Left kidney (tissue), 2 donors: ENCODE data around the gene FGF1. TPM values are rescaled to one million over a fixed set of nuclear protein-coding genes. Genes with fewer than 3 reads are reported as not detected.

Experiments
- DNase-seq: peaks from one replicate; pipeline ENCODE4 v3.0.0-alpha.2; 2013
- polyA plus RNA-seq: library from polyadenylated mRNA; unstranded; fragments of 120-200 nt; gene quantifications from one replicate; pipeline ENCODE4 v1.2.1, GENCODE V29; 2013; ENCODE audit not compliant: insufficient read length

FGF1 gene
- polyA plus RNA-seq, 1 donor: 17.4 TPM

GRCh38 chr5:142697356-142698255 is 11.7 kb upstream of the FGF1 start:
- no peak for DNase-seq

- no peak for DNase-seq
Measured at GRCh38 chr5:142696379-142696778, 10.5 kb upstream of the FGF1 start.

GRCh38 chr5:142694092-142694856 is 8.4 kb upstream of the FGF1 start:
- DNase-seq: no peak

- DNase-seq: no peak
Measured at GRCh38 chr5:142692321-142692894, 6.5 kb upstream of the FGF1 start.

- DNase-seq: no peak
Measured at GRCh38 chr5:142690667-142691066, 4.8 kb upstream of the FGF1 start.

- no peak for DNase-seq
Measured at GRCh38 chr5:142689081-142689480, 3.2 kb upstream of the FGF1 start.

GRCh38 chr5:142688281-142688989 is 2.5 kb upstream of the FGF1 start:
- no peak for DNase-seq

- no peak for DNase-seq
Measured at GRCh38 chr5:142686968-142687367, 1.1 kb upstream of the FGF1 start.

GRCh38 chr5:142686210-142686734 is 382 bp upstream of the FGF1 start:
- no peak for DNase-seq

GRCh38 chr5:142684508-142685041 is 1.3 kb downstream of the FGF1 start:
- no peak for DNase-seq

- no peak for DNase-seq
Measured at GRCh38 chr5:142683881-142684505, 1.9 kb downstream of the FGF1 start.

GRCh38 chr5:142683116-142683515 is 2.8 kb downstream of the FGF1 start:
- no peak for DNase-seq

- DNase-seq: no peak
Measured at GRCh38 chr5:142680605-142681259, 5.2 kb downstream of the FGF1 start.

- no peak for DNase-seq
Measured at GRCh38 chr5:142679744-142680143, 6.1 kb downstream of the FGF1 start.

- no peak for DNase-seq
Measured at GRCh38 chr5:142678529-142678928, 7.4 kb downstream of the FGF1 start.

- no peak for DNase-seq
Measured at GRCh38 chr5:142677198-142677597, 8.7 kb downstream of the FGF1 start.

GRCh38 chr5:142676318-142676717 is 9.6 kb downstream of the FGF1 start:
- no peak for DNase-seq

GRCh38 chr5:142674531-142675469 is 11.1 kb downstream of the FGF1 start:
- DNase-seq: no peak

GRCh38 chr5:142671801-142672200 is 14.1 kb downstream of the FGF1 start:
- no peak for DNase-seq

- no peak for DNase-seq
Measured at GRCh38 chr5:142671266-142671665, 14.6 kb downstream of the FGF1 start.
